GM18505 (cell line): Measurements from ENCODE around the gene PTPRG.

ENCODE experiments used
- ATAC-seq: cut with Tn5 transposase; IDR thresholded peaks from one replicate; pipeline ENCODE4 v1.9.1; 2021; ENCODE audit not compliant: unreplicated experiment
- POLR2A ChIP-seq: IDR thresholded peaks from 4 replicates; pipeline ENCODE4 v1.6.1; 2011; ENCODE audit warnings: borderline replicate concordance; ENCODE audit not compliant: insufficient read depth, insufficient read length; ENCODE audit errors: extremely low read depth

Gene PTPRG

DNA sequence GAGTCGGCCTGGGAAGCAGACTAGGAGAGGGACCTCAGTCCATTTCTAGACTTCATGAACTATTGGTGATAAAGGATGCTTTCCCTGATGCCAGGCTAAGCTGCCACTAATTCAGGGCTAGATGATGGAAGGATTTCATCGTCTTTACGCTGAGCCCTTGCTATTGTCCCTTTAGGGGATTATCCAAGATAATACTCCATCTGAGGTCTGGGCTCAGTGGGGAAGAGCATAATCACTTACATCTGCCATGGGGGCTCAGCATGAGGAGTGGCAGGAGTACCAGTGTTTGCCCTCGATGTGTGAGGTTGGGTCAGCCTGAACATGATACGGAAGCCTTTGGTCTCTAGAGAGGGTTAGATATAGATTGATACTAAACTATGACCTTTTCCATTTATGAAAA, 47.3 kb downstream of the PTPRG start:
- TF ChIP-seq POLR2A, result no peak
- ATAC-seq, result no peak

DNA sequence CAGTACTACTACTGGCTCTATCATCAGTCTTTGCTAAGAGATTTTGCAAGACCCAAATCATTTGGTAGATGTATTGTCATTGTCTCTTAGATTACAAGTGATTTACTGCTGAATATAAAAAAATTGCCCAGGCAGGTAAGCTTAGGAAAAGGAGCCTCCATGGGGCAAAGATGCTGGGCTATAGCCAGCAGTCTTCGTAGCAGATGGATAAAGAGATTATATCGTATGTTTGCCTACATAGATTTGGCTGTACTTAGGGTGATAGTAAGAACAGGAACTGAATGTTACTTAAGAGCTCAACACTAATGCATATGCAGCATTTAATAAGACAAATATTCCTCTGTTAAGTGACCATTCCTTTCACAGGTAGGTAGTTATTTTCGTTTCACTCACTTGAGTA, 48.9 kb downstream of the PTPRG start:
- no peak for TF ChIP-seq POLR2A
- ATAC-seq, result no peak

DNA sequence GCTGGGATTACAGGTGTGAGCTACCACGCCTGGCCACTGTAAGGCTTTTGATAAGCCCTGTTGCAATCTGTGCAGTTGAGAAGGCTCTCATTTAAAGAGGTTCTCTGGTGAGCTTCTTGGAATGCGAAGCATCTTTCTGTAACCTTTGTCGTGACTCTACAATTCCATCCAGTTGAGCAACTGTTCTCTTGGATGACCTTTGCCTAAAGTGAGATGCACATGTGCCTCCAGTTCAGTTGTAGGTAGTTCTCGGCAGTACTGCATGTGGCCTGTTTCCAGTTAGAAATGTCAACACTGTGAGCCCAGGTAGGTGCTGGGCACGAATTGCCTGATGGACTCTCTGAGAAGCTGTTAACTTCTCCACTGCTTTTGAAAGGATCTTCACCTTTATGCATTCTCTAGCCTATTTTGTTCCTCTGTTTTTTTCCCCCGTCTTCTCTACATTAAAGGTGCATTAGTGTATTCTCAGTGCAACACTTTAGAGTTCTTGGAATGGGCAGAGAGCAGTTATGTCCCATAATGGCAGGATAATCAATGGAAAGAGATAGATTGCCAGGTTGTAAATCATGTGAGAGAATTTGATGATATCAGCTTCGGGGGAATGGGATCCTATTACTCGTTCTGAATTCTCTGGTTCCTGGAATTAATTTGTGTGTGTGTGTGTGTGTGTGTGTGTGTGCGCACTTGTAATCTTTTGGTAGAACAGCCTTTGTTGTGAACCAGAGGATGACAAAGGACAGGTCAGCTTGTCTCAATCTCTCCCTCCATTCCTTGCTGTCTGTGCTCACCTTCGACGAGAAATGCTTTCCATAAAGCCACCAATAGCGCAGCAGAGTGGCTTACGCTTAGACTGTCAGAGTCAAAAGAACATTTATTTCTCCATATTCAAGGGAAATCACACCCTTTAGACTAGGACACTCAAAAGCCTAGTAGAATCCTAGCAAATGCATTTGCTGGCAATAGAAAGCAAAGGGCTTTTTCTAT, 51.1 kb downstream of the PTPRG start:
- no peak for TF ChIP-seq POLR2A
- no peak for ATAC-seq

DNA sequence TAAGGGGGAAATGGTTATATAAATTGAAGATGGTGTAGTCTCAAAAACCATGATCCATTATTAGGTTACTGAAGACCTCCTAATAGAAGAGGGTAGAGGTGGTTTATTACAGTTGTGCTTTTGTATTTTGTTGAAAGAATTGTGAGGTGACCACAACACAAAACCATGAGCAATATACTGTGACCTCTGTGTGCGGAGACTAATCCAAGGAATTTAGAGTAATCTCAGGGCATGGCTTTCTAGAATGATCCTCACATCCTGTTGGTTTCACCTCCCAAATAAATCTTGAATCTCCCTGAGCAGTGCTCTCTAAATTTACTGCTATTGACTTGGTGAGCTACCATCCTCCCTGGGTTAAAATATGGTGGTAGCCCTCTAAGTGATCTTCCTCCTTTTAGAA, 52.3 kb downstream of the PTPRG start:
- ATAC-seq, result no peak
- no peak for TF ChIP-seq POLR2A

DNA sequence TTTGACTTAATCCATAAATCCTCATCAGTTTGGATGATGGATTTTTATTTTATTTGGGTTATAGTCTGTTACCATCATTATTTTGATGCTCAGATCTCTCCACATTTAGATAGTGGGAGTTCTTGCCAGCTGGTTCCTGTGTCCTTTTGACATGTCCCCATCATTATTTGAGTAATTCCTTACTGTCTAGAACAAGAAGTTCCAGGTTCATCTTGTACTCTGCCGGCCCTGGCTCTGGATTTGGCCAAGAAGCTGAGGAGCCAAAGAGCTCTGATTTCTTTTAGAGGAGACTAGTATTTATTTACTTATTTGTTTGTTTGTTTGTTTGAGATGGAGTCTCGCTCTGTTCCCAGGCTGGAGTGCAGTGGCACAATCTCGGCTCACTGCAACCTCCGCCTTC, 54.3 kb downstream of the PTPRG start:
- no peak for TF ChIP-seq POLR2A
- ATAC-seq, result no peak

DNA sequence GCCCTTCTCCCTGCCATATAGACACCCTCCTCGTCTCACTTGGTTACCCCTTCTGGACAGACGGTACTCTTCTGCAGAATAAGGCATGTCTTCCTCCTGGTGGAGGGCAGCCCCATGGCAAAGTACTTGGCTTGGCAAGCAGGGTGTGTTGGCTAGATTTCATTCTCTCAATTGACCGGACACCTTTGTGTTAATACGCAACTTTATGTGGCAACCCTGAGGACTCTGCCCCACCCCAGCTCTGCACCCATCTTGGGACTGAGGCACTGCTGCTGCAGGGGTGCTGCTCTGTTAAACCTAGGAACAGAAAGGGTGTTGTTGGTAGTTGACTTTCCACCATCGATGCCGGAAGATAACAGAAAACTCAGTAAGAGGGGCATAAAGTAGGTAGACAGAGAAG, 55.2 kb downstream of the PTPRG start:
- TF ChIP-seq POLR2A, result no peak
- no peak for ATAC-seq

DNA sequence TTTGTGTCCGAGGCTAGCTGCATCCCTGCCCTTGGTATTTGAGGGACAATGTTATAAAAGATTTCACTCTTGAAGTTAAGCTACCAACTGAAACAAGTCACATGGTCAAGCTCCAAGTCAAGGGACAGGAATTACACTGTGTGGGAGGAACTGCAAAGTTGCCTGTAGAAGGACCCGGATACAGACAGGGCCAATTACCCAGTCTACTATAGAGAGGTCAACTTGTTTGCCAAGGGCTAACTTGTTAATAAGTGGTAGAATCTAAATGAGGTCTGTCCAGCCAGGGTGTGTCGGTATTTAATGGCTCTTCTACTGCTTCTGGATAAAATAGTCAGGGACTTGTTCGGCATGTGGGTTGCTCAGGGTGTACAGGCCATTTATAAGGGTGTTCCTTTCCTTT, 55.7 kb downstream of the PTPRG start:
- no peak for TF ChIP-seq POLR2A
- ATAC-seq, result no peak

DNA sequence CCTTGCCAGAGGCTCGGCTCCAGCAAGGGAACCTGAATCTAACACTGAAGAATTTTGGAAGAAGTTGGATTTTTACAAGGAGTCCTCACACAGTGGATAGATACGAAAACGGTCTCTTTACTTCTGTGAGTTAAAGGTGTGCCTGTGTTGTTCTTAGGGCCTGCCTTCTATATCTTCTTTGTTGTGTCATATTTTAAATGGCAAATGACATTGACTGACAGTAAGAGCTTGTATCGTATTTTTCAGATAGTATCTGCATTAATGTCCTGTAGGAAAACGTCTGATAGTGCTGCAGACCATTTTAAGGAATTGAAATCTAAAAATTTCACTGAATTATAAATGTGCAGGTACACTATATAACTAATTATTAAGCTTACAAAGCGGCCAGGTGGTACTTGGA, 56.3 kb downstream of the PTPRG start:
- ATAC-seq, result no peak
- no peak for TF ChIP-seq POLR2A

DNA sequence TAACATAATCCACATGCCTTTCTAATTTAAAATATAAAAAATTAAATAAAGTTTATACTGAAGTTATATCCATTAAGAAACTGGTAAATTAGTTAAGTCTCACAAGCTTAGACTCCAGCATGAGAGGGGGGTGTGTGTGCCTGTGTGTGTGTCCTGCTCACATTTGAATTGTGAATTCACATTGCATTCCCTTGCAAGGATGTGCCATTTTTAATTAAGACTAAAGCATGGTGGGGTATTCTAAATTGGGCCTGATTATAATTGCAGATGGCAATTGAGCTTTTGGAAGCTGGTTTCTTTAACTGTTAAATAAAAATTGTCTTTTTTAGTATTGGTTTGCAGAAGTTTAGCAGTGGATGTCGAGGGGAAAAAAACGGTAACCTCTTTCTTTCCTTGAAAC, 56.9 kb downstream of the PTPRG start:
- ATAC-seq, result no peak
- no peak for TF ChIP-seq POLR2A

DNA sequence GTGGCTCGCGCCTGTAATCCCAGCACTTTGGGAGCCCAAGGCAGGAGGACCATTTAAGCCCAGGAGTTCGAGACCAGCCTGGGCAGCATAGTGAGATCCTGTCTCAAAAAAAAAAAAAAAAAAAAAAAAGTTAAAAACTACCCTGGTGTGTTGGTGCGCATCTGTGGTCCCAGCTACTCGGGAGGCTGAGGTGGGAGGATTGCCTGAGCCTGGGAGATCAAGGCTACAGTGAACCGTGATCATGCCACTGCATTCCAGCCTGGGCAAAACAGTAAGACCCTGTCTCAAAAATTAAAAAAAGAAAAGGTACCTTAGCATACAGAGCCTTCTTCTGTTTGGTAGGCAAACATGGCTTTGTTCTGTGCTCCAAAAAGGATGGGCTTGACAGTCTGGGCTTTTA, 57.5 kb downstream of the PTPRG start:
- ATAC-seq, result no peak
- no peak for TF ChIP-seq POLR2A

DNA sequence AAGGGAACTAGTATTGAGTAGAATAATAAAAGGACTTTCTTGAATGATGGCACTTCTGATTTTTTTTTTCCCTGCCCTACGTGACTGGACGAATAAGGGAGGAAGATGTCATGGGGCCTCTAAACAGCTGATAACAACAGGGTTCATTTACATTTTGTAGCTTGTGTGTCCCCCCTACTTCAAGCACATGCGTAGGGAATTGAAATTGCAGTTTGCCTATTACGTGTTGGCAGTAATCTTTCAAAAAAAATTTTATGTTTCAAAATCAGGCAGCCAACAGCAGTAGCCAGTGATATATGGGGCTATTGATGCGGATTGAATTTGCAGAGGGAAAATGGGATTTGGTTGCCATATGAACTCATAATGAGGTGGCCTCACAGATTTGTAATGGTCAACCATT, 58.7 kb downstream of the PTPRG start:
- no peak for TF ChIP-seq POLR2A
- no peak for ATAC-seq

DNA sequence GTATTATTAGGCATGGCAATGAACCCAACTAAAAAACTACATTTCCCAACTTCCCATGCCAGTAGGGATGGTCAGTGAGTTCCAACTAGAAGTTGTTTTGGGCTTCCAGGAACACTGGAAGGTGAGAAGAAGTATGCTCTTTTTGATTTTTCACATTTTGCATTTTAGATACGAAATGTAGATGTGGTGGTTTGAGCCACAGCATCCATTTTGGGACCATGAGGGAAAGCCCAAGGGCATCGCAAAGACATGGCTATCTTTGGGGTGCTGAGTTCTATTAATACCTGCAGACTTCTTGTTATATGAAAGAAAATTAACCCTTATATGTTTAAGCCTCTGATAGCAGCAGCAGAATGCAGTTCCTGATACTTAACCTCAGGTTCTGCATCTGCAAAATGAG, 62.9 kb downstream of the PTPRG start:
- no peak for ATAC-seq
- no peak for TF ChIP-seq POLR2A

DNA sequence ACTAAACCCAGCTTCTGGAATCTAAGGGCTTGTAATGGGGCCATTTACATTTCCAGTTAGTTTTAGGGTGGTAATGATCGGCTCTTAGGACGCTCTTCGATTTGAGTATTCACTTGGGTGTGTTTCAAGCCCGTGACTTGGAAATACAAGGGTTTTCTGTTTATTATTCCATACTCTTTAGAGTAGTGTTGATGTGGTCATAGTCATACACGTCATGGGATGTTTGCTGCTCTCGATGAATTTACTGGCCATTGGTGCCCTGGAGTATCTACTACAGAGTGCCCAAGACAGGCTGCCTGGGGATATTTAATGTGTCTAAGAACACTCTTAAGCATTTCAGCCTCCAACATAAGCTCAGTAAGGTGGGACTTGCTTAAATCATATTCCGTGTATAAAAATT, 64.1 kb downstream of the PTPRG start:
- ATAC-seq, result no peak
- no peak for TF ChIP-seq POLR2A

DNA sequence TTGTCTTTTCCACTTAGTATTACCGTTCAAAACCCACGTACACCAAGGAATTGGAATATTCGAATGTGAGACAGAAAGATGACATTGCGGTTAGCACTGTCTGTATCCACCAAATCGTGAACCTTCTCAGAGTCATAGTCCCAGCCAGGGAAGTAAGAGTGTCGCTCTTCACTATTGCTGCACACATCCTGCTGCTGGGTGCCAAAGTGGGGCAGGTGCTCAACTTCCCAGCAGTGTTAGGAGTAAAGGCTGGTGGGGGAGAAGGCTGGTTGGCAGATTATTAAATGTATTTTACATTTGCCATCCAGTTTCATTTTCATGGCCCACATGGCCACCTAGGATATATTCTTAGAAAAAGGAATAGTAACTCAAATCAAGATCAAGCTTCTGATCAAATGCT, 65.1 kb downstream of the PTPRG start:
- ATAC-seq, result no peak
- no peak for TF ChIP-seq POLR2A
